ENCODE results near the gene CDKL1.
A peak's percentile ranks its signal among the peaks of the same experiment; 100 is the strongest.

Gene CDKL1

GRCh38 chr14:50396631-50397389, at the start of gene CDKL1:
TSS of gene CDKL1 (minus strand) at chr14:50396881. CDS start at chr14:50395868, 1,013 bp downstream.
- peak; percentile 25 for DNase-seq (ENCODE audit: low spot score)

- no peak for DNase-seq (ENCODE audit: low spot score)
These were observed 37.8 kb upstream of the CDKL1 start for GRCh38 chr14:50434528-50434927.

GRCh38 chr14:50432131-50432530, 35.5 kb upstream of the CDKL1 start:
- DNase-seq (ENCODE audit: low spot score) = no peak

- no peak for DNase-seq (ENCODE audit: low spot score)
These were observed 29.1 kb upstream of the CDKL1 start for GRCh38 chr14:50425816-50426215.

- DNase-seq (ENCODE audit: low spot score) = no peak
These were observed 28.4 kb upstream of the CDKL1 start for GRCh38 chr14:50425105-50425504.

- no peak for DNase-seq (ENCODE audit: low spot score)
These were observed 26.8 kb upstream of the CDKL1 start for GRCh38 chr14:50423529-50423928.

- DNase-seq (ENCODE audit: low spot score) = no peak
These were observed 24.8 kb upstream of the CDKL1 start for GRCh38 chr14:50421499-50421898.

- DNase-seq (ENCODE audit: low spot score) = no peak
These were observed 21.2 kb upstream of the CDKL1 start for GRCh38 chr14:50417853-50418252.

GRCh38 chr14:50410921-50411320, 14.2 kb upstream of the CDKL1 start:
- DNase-seq (ENCODE audit: low spot score) = no peak

- DNase-seq (ENCODE audit: low spot score) = no peak
These were observed 13.4 kb upstream of the CDKL1 start for GRCh38 chr14:50410071-50410470.

GRCh38 chr14:50407111-50407812, 10.6 kb upstream of the CDKL1 start:
- no peak for DNase-seq (ENCODE audit: low spot score)

- no peak for DNase-seq (ENCODE audit: low spot score)
These were observed 6.7 kb upstream of the CDKL1 start for GRCh38 chr14:50403419-50403818.

- DNase-seq (ENCODE audit: low spot score) = no peak
These were observed 6.3 kb upstream of the CDKL1 start for GRCh38 chr14:50402965-50403364.

- no peak for DNase-seq (ENCODE audit: low spot score)
These were observed 3.8 kb upstream of the CDKL1 start for GRCh38 chr14:50400461-50400860.

- no peak for DNase-seq (ENCODE audit: low spot score)
These were observed 2.8 kb upstream of the CDKL1 start for GRCh38 chr14:50399251-50400032.

GRCh38 chr14:50398189-50398580, 1.5 kb upstream of the CDKL1 start:
- DNase-seq (ENCODE audit: low spot score) = no peak

GRCh38 chr14:50397390-50398188, 908 bp upstream of the CDKL1 start:
- DNase-seq (ENCODE audit: low spot score) = no peak

GRCh38 chr14:50395448-50395847, 1.2 kb downstream of the CDKL1 start:
- DNase-seq (ENCODE audit: low spot score) = no peak

- DNase-seq (ENCODE audit: low spot score) = no peak
These were observed 2.0 kb downstream of the CDKL1 start for GRCh38 chr14:50394713-50395112.

GRCh38 chr14:50389668-50390441, 6.8 kb downstream of the CDKL1 start:
- no peak for DNase-seq (ENCODE audit: low spot score)

GRCh38 chr14:50388256-50388931, 8.3 kb downstream of the CDKL1 start:
- no peak for DNase-seq (ENCODE audit: low spot score)
